22Rv1 (cell line): Measurements from ENCODE around the gene TCP11L1.

ENCODE experiments used
- ZFX ChIP-seq: fragments of 450-650 bp; IDR thresholded peaks from 2 replicates; pipeline ENCODE4 v1.6.1; 2017; ENCODE audit warnings: antibody characterized with exemption, borderline replicate concordance
- TF ChIP-seq, protein P1 (sequence below): fragments of 450-650 bp; IDR thresholded peaks from 2 replicates; pipeline ENCODE4 v1.5.1; 2017; ENCODE audit warnings: mild to moderate bottlenecking

DNA sequence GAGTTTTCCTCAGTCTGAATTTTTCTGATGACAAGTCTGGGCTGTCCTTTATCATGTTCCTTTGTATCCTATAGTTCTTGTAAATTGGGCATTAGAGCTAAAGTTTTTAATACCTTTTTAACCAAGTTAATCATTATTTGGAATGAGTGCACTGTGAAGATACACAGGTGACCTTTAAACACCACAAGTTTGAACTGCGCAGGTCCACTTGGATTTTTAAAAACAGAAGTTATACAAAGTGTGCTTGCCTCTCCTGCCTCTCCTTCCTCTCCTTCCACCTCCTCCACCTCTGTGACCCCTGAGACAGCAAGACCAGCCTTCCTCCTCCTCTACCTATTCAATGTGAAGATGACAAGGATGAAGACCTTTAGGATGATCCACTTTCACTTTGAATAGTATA lies 4.4 kb upstream of the TCP11L1 start:
- TF ChIP-seq, protein P1, sequence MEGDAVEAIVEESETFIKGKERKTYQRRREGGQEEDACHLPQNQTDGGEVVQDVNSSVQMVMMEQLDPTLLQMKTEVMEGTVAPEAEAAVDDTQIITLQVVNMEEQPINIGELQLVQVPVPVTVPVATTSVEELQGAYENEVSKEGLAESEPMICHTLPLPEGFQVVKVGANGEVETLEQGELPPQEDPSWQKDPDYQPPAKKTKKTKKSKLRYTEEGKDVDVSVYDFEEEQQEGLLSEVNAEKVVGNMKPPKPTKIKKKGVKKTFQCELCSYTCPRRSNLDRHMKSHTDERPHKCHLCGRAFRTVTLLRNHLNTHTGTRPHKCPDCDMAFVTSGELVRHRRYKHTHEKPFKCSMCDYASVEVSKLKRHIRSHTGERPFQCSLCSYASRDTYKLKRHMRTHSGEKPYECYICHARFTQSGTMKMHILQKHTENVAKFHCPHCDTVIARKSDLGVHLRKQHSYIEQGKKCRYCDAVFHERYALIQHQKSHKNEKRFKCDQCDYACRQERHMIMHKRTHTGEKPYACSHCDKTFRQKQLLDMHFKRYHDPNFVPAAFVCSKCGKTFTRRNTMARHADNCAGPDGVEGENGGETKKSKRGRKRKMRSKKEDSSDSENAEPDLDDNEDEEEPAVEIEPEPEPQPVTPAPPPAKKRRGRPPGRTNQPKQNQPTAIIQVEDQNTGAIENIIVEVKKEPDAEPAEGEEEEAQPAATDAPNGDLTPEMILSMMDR = no peak
- no peak for TF ChIP-seq ZFX
